22Rv1 (cell line): ENCODE measurements around the gene WWP2.
"Not testable (repeated sequence)": the region's sequence is repeated elsewhere in the genome, so short reads cannot be mapped to it uniquely, and the experiment has no call there.

Experiments used
- H3K27ac ChIP-seq: fragments of 450-650 bp; 2 replicates; pipeline ENCODE4 v1.5.1; 2017
- CTCF ChIP-seq: fragments of 450-650 bp; IDR thresholded peaks from 2 replicates; pipeline ENCODE4 v1.5.1; 2017; ENCODE audit warnings: mild to moderate bottlenecking
- ZFX ChIP-seq: fragments of 450-650 bp; IDR thresholded peaks from 2 replicates; pipeline ENCODE4 v1.6.1; 2017; ENCODE audit warnings: antibody characterized with exemption, borderline replicate concordance

Gene WWP2

DNA sequence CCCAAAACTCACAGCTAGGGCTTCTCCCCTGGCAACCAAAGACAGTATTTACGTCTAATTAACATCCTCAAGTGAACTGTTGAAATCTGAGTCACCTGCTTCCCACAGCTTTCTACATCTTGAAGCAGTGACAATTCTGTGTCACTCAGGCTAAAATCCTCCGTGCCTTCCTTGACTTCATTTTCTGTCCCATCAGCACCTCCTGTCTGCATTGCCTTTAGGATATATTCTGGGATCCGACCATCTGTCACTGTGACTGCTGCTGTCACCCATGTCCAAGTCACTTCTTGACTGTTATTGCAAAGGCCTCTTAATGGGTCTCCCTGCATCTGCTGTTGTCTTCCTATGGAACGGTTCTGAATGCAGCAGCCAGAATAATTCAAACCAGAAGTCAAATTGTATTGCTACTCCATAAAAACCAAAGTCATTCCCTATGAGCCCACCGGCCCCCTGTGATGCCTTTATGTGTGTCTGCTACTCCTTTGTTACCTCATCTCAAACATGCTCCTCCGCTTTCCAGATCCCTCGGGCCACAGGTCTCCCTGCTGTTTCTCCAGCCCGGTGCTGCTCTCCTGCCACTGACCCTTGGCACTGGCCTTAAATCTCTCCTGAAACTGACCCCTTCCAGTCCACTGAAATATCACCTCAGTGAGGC, 56.9 kb downstream of the WWP2 start:
- H3K27ac ChIP-seq: no peak overlapping the region
- TF ChIP-seq ZFX (no peak), CTCF (no peak)

DNA sequence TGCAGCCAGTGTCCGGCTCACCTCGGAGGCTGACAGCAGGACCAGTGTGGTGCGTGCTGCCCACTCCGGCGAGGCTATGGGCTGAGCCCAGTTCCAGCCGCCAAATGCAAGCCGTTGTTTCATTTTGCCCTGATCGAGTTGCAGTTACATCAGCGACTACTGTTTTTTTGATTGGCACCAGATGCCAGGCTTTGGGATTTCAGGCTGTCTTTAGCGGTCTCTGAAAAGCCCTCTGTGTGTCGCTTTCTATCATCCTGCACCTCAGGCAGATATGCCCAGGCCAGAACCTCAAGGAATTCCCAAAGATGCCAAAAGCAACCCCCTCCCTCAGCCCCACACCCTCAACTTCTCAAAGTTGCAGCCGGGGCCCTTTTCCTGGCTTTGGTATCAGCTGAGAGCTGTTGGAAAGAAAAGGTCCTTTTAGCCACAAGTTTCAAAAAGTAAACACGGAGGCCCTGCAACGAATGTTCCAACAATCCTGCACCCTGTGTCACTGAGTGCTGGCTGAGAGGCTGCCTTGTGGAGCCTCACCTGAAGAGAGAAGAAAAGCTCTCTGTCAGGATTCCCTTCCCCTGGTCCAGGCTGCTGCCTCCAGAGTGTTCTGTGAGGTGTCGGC, 58.9 kb downstream of the WWP2 start:
- TF ChIP-seq ZFX (no peak), CTCF (no peak)
- no peak overlapping the region for H3K27ac ChIP-seq

DNA sequence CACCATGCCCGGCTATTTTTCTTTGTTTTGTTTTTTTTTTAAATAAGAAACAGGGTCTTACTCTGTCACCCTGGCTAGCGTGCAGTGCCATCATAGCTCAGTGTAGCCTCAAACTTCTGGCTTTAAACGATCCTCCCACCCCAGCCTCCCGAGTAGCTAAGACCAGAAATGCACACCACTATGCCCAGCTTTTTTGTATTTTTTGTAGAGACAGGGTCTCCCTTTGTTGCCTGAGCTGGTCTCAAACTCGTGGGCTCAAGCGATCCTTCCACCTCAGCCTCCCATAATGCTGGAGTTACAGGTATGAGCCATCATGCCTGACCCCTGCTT, 59.7 kb downstream of the WWP2 start:
- TF ChIP-seq CTCF (no peak), ZFX (no peak)
- H3K27ac ChIP-seq: no peak overlapping the region

DNA sequence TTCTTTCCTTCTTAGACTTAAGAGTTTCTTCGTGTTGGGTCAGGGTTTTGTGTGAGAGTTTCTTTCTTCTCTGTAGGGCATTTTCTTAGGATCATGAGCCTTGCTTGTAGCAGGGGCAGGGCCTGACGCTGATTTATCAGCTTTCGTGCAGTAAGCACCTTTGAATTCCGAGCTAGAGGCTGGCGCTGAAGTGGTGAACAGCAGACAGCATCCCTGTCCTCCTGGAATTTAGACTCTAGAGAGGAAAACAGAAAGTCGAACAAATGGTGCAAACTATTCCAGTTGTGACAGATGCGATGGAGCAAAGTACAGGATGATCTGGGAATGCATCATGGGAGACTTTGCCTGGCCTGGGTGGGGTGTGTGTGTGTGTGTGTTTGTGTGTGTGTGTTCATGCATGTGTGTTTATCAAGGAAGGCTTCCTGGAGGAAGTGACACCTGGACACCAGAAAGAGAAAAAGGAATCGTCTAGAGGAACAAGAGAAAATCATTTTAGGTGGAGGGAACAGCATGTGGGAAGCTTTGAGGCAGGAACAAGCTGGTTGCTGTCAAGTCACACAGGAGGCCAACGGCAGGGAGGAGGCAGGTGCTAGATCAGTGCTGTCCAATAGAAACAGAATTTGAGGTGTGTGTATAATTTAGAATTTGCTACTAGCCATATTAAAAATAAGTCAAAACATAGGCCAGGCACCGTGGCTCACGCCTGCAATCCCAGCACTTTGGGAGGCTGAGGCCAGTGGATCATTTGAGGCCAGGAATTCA, 60.2 kb downstream of the WWP2 start:
- H3K27ac ChIP-seq: no peak overlapping the region
- TF ChIP-seq CTCF (no peak), ZFX (no peak)

- TF ChIP-seq CTCF (no peak), ZFX (no peak)
- H3K27ac ChIP-seq: no peak overlapping the region
Measured at GRCh38 chr16:69823831-69824563, 61.9 kb downstream of the WWP2 start.

DNA sequence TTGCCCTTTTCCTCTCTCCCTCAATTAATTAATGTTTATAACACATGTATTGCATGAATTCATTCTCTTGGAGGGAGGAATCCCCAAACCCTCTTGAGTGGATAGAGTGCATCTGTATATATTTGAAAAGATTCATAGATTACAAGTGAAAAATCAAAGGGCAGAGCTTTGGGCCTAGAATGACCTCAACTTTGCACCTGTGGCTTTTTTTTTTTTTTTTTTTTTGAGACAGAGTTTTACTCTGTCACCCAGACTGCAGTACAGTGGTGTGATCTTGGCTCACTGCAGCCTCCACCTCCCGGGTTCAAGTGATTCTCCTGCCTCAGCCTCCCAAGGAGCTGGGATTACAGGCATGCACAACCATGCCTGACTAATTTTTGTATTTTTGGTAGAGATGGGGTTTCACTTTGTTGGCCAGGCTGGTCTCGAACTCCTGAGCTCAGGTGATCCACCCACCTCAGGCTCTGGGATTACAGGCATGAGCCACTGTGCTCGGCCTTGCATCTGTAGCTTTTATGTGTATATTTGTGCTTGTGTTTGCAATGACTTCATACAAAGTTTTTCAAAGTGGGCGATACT, 62.5 kb downstream of the WWP2 start:
- H3K27ac ChIP-seq: not testable (repeated sequence)

- H3K27ac ChIP-seq: no peak overlapping the region
- no peak for TF ChIP-seq CTCF
- TF ChIP-seq ZFX: no peak
Measured at GRCh38 chr16:69827524-69827923, 65.4 kb downstream of the WWP2 start.
